SW480 (cell line): Measurements from ENCODE around the gene VWF.

Experiments used
- DNase-seq: peaks from one replicate; pipeline ENCODE4 v3.0.0-alpha.2; 2016; ENCODE audit warnings: low spot score

Gene VWF

GRCh38 chr12:6076776-6077691, 47.4 kb downstream of the VWF start:
- no peak for DNase-seq

GRCh38 chr12:6076346-6076745, 48.1 kb downstream of the VWF start:
- no peak for DNase-seq

- peak; percentile 82 for DNase-seq
Measured at GRCh38 chr12:6074979-6075585, 49.4 kb downstream of the VWF start.

- no peak for DNase-seq
Measured at GRCh38 chr12:6074427-6074826, 50.0 kb downstream of the VWF start.

- DNase-seq: no peak
Measured at GRCh38 chr12:6073426-6073825, 51.0 kb downstream of the VWF start.

- no peak for DNase-seq
Measured at GRCh38 chr12:6072302-6072752, 52.1 kb downstream of the VWF start.

- DNase-seq: no peak
Measured at GRCh38 chr12:6071589-6071988, 52.9 kb downstream of the VWF start.

- DNase-seq: peak; percentile 52
Measured at GRCh38 chr12:6070472-6071257, 53.8 kb downstream of the VWF start.

GRCh38 chr12:6069437-6070093, 54.9 kb downstream of the VWF start:
- DNase-seq: peak; percentile 83

GRCh38 chr12:6068227-6068626, 56.2 kb downstream of the VWF start:
- DNase-seq: no peak

GRCh38 chr12:6067152-6067916, 57.1 kb downstream of the VWF start:
- DNase-seq: peak; percentile 60

GRCh38 chr12:6066651-6067050, 57.8 kb downstream of the VWF start:
- DNase-seq: no peak

GRCh38 chr12:6065863-6066199, 58.6 kb downstream of the VWF start:
- DNase-seq: no peak

- DNase-seq: no peak
Measured at GRCh38 chr12:6065131-6065862, 59.2 kb downstream of the VWF start.

- peak; percentile 81 for DNase-seq
Measured at GRCh38 chr12:6062757-6063735, 61.4 kb downstream of the VWF start.

GRCh38 chr12:6062395-6062756, 62.1 kb downstream of the VWF start:
- DNase-seq: no peak

- no peak for DNase-seq
Measured at GRCh38 chr12:6061660-6062059, 62.8 kb downstream of the VWF start.

GRCh38 chr12:6059860-6060565, 64.5 kb downstream of the VWF start:
- no peak for DNase-seq

GRCh38 chr12:6059221-6059620, 65.2 kb downstream of the VWF start:
- DNase-seq: no peak
